ENCODE measurements around the gene UBL4A. TPM values are rescaled to one million over a fixed set of nuclear protein-coding genes. Genes with fewer than 3 reads are reported as not detected.

UBL4A gene
- total RNA-seq, 1 experiment from 2014 or later, result 30.4 TPM

- Histone ChIP-seq H3K36me3 (ENCODE audit: insufficient read depth, low read length, poor library complexity, severe bottlenecking) (peaks cover 5% of the 10 kb centered on the region), H3K4me3 (ENCODE audit: low read depth, low read length, poor library complexity, severe bottlenecking) (no peak overlapping the region), H3K4me1 (ENCODE audit: insufficient read depth, low read length, poor library complexity, severe bottlenecking) (no peaks in the 10 kb centered on the region), H3K27me3 (replicated peaks; ENCODE audit: insufficient read depth, low read depth, low read length, poor library complexity) (no peaks in the 10 kb centered on the region), H3K9me3 (ENCODE audit: low read depth, low read length, poor library complexity, severe bottlenecking) (no peaks in the 10 kb centered on the region), H3K27ac (ENCODE audit: low read depth, low read length, poor library complexity, severe bottlenecking) (no peak overlapping the region)
- DNase-seq (ENCODE audit: low spot score), result no peak
- CTCF ChIA-PET, result no interaction called here
- POLR2A ChIA-PET (ENCODE audit: low non-redundant PET), result no interaction called here
- TF ChIP-seq, protein P1, sequence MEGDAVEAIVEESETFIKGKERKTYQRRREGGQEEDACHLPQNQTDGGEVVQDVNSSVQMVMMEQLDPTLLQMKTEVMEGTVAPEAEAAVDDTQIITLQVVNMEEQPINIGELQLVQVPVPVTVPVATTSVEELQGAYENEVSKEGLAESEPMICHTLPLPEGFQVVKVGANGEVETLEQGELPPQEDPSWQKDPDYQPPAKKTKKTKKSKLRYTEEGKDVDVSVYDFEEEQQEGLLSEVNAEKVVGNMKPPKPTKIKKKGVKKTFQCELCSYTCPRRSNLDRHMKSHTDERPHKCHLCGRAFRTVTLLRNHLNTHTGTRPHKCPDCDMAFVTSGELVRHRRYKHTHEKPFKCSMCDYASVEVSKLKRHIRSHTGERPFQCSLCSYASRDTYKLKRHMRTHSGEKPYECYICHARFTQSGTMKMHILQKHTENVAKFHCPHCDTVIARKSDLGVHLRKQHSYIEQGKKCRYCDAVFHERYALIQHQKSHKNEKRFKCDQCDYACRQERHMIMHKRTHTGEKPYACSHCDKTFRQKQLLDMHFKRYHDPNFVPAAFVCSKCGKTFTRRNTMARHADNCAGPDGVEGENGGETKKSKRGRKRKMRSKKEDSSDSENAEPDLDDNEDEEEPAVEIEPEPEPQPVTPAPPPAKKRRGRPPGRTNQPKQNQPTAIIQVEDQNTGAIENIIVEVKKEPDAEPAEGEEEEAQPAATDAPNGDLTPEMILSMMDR (conservative IDR thresholded peaks at IDR 0.05; ENCODE audit: low read depth, low read length), result no peak
- no peak for TF ChIP-seq EZH2 (IDR thresholded peaks at IDR 0.05; ENCODE audit: borderline replicate concordance, low read depth, low read length, poor library complexity, severe bottlenecking)
- intact Hi-C loops (cut with micrococcal nuclease; ENCODE audit: unreplicated experiment), result no loop called here
- BruUV-seq (replicated peaks), result no TSS peak
Measured at GRCh38 chrX:154472685-154473632, 13.5 kb downstream of the UBL4A start.

DNA sequence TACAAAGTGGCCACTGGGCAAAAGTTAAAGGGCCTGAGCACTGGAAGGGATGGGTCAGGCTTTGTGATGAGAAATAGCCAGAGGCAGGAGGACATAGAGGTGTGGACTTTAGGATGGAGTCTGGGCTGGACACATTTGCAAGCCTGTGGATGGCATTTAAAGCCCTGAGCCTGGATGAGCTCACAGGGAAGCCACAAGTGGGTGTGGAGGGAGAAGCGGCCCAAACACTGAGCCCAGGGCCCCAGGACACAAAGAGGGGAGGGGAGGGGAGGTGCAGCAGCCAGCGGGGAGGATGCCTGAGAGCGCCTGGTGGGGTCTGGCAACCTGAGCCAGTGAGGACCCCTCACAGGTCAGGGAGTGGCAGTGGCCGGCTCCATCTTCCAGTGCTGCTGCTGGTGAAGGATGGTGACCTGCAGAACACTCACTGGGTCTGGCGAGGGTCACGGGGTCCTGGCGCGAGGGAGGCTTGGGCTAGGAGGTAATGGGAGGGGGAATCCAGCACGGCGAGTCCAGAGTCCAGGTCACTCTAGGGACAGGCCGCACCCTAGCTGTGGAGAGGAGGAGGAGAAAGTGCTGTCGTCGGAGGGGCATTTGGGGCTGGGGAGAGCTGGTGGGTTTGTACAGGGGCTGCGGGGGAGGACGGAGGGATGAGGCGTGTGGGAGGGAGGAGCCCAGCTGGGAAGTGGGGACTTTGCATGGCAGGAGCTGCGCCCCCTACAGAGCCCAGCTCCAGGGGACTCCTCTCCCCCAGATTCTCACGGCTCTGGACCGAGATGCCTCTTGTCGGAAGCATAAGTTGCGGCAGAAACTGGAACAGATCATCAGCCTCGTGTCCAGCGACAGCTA is 14.4 kb downstream of the UBL4A start:
- ChIA-PET CTCF (no interaction called here), POLR2A (ENCODE audit: low non-redundant PET) (no interaction called here)
- Histone ChIP-seq H3K9me3 (ENCODE audit: low read depth, low read length, poor library complexity, severe bottlenecking) (no peaks in the 10 kb centered on the region), H3K36me3 (ENCODE audit: insufficient read depth, low read length, poor library complexity, severe bottlenecking) (peaks cover 5% of the 10 kb centered on the region), H3K27ac (ENCODE audit: low read depth, low read length, poor library complexity, severe bottlenecking) (no peak overlapping the region), H3K27me3 (replicated peaks; ENCODE audit: insufficient read depth, low read depth, low read length, poor library complexity) (no peaks in the 10 kb centered on the region), H3K4me1 (ENCODE audit: insufficient read depth, low read length, poor library complexity, severe bottlenecking) (no peaks in the 10 kb centered on the region), H3K4me3 (ENCODE audit: low read depth, low read length, poor library complexity, severe bottlenecking) (no peak overlapping the region)
- no TSS peak for BruUV-seq (replicated peaks)
- intact Hi-C loops (cut with micrococcal nuclease; ENCODE audit: unreplicated experiment), result no loop called here
- no peak for DNase-seq (ENCODE audit: low spot score)
- TF ChIP-seq EZH2 (IDR thresholded peaks at IDR 0.05; ENCODE audit: borderline replicate concordance, low read depth, low read length, poor library complexity, severe bottlenecking), result no peak
- TF ChIP-seq, protein P1 (conservative IDR thresholded peaks at IDR 0.05; ENCODE audit: low read depth, low read length), result no peak

DNA sequence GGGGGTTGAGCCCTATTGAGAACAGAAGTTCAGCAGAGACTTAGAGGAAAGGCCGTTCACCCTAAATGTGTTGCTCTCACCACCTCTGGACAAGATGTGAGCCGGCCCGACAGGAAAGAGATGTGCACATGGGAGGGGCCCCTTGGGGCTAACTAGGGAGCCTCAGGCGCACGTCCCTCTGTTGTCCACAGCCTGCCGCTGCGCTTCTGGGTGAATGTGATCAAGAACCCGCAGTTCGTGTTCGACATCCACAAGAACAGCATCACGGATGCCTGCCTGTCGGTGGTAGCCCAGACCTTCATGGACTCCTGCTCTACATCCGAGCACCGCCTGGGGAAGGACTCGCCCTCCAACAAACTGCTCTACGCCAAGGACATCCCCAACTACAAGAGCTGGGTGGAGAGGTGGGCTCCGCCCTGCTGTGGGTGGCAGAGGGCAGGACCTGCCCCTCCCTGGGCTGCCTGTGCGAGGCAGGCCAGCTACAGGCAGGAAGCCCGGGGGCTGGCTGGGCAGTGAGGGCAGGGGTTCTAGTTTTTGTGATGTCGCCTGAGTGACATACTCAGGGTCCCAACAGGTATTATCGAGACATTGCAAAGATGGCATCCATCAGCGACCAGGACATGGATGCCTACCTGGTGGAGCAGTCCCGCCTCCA is 15.4 kb downstream of the UBL4A start:
- TF ChIP-seq EZH2 (IDR thresholded peaks at IDR 0.05; ENCODE audit: borderline replicate concordance, low read depth, low read length, poor library complexity, severe bottlenecking), result no peak
- TF ChIP-seq, protein P1 (conservative IDR thresholded peaks at IDR 0.05; ENCODE audit: low read depth, low read length), result no peak
- no peak for DNase-seq (ENCODE audit: low spot score)
- CTCF ChIA-PET, result no interaction called here
- POLR2A ChIA-PET (ENCODE audit: low non-redundant PET), result no interaction called here
- Histone ChIP-seq H3K9me3 (ENCODE audit: low read depth, low read length, poor library complexity, severe bottlenecking) (no peaks in the 10 kb centered on the region), H3K4me3 (ENCODE audit: low read depth, low read length, poor library complexity, severe bottlenecking) (no peak overlapping the region), H3K4me1 (ENCODE audit: insufficient read depth, low read length, poor library complexity, severe bottlenecking) (no peaks in the 10 kb centered on the region), H3K27me3 (replicated peaks; ENCODE audit: insufficient read depth, low read depth, low read length, poor library complexity) (no peaks in the 10 kb centered on the region), H3K36me3 (ENCODE audit: insufficient read depth, low read length, poor library complexity, severe bottlenecking) (peaks cover 5% of the 10 kb centered on the region), H3K27ac (ENCODE audit: low read depth, low read length, poor library complexity, severe bottlenecking) (no peak overlapping the region)
- BruUV-seq (replicated peaks), result no TSS peak
- intact Hi-C loops (cut with micrococcal nuclease; ENCODE audit: unreplicated experiment), result no loop called here

All from A673 (cell line).